Stimulated activated CD4-positive, alpha-beta T cell treated with anti-CD3 and anti-CD28 coated beads, Interleukin-2, amount 100 ng/mL, for 4 hours (primary cell): ENCODE measurements around the gene P2RY4.
"Not testable (repeated sequence)": the region's sequence is repeated elsewhere in the genome, so short reads cannot be mapped to it uniquely, and the experiment has no call there.

ENCODE experiments used
- DNase-seq: peaks from one replicate; pipeline ENCODE4 v3.0.0-alpha.2; 2020; ENCODE audit warnings: low read depth

Gene P2RY4

DNA sequence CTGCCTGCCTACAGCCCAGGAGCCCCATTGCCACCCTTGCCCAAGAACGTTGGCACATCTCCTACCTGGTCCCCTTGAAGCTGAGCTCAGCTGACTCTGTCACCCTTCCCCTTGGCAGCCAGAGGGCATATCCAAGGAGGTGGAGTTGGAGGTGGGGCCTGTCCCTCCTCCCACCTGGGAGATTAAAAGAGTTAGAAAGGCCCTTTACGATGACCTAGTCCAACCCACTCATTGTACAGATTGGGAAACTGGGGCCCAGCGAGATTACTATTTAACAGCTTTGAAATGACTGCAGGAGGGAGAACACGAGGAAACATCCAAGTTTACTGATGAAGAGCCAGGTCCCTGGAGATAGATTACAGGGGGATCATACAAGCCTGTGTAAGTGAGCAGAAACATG, at the start of gene P2RY4:
TSS of gene P2RY4 (minus strand) at position 101 of the 400 bp plus-strand sequence. CDS start 580 bp downstream, outside the sequence.
- DNase-seq, result no peak

DNA sequence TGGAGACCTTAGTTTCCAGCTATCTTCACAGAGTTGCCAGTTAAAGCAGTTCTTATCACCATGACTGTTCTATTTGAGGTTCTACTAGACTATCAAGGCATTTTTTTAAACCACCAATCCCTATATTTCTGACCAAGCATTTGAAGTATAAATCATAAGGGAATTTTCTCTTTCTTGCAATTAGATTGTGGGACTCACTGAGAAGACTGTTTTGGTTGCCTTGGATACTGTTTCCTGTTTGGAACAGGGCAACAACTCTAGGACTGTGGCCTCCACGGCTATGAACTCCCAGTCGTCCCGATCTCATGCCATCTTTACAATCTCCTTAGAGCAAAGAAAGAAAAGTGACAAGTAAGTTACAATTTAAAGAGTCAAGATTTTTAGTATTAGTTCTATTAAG, 41.7 kb upstream of the P2RY4 start:
- DNase-seq, result no peak

DNA sequence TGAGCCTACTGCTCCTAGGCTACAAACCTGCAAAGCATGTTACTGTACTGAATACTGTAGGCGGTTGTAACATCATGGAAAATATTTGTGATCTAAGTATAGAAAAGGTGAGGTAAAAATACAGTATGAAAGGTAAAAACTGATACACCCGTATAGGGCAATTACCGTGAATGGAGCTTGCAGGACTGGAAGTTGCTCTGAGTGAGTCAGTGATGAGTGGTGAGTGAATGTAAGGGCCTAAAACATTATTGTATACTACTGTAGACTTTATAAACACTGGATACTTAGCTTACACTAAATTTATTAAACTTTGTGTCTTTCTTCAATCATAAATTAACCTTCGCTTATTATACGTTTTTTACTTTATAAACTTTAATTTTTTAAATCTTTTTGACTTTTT, 33.6 kb upstream of the P2RY4 start:
- DNase-seq, result no peak

DNA sequence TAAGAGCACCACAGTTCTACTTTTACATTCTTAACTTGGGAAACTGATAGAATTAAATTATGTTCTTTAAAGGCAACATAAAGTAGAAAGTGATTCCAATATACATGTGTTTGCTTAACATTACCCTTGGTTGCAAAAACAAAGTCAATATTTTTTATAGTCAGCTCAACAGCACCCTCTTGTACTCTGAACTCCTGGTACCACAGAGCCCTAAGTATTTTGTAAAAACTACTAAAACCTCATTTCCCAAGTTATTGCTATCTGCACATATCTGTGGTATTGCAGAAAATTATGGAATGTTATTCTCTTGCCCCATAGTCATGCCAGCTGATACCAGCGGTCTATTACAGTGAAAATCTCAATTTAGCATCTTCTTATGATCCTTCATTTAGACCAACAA, 32.8 kb upstream of the P2RY4 start:
- no peak for DNase-seq

DNA sequence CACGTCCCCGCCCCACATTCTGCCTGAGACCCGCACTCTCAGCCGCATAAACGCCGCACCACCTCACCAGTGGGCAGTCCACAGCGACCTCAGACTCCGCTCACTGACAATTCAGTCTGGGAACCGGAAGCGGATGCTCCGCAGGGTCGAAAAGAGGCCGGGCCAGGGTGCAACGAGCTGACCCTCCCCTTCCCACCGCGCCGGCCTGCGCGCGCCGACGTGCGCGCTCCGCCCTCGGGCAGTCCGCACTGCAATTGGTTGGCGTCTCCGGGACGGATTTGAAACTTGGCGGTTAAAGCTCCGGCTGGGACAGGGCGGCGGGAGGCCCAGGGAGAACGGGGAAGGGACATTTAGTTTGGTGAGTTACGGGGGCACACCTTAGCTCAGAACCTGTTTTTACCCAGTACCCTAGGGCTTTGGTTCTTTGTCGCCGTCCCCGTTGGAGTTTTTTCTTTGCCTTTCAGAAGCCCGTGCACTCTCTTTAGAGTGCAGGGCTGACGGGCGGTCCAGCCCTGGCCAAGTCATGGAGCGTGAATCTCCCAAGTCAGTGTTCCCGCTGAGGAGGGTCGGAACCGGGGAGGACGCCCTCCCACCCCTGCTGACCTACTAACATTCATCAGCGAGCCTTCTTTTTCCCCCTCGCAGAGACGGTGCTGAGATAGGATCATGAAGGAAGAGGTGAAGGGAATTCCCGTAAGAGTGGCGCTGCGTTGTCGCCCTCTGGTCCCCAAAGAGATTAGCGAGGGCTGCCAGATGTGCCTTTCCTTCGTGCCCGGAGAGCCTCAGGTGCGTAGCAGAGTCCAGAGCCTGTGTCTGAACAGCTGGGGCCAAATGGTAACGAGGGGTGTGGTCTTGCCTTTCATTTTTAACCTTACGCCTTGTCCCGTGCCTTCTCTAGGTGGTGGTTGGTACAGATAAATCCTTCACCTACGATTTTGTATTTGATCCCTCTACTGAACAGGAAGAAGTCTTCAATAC, 30.1 kb upstream of the P2RY4 start, which contains the start of the genes KIF4A and PDZD11:
TSS of gene KIF4A (plus strand) at position 312 of the 978 bp plus-strand sequence. CDS start at position 667, 355 bp downstream.
TSS of gene PDZD11 (minus strand) at position 135 of the 978 bp plus-strand sequence. CDS start 586 bp downstream, outside the sequence.
- peak; percentile 32 for DNase-seq

DNA sequence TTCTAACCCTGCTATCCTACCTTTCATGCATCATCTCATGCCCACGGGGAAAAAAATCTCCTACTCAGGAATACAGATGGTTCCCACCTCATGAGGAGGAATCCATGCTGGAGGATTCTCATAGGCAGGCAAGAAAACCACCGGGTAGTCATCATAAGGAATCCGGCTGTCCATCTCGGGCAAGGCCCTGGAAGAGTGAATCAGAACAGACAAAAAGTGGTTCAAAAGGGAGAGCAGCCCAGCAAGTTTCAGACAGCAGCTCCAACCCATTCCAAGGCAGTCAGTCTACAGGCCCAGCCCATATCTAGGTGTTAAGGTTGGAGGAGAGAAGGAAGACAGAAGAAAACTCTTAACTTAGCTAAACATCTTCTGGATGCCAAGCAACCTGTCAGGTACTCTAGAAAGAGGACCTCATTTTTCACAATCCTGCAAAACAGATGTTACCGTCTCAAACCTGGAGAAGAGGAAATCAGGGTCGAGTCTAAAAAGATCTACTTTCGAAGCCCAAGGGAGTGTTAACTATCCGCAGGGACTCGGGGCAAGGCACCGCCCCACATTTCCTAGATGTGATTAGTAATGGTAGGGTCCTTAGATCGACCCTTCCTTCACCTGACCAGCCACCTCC, 29.3 kb upstream of the P2RY4 start:
- DNase-seq, result no peak

DNA sequence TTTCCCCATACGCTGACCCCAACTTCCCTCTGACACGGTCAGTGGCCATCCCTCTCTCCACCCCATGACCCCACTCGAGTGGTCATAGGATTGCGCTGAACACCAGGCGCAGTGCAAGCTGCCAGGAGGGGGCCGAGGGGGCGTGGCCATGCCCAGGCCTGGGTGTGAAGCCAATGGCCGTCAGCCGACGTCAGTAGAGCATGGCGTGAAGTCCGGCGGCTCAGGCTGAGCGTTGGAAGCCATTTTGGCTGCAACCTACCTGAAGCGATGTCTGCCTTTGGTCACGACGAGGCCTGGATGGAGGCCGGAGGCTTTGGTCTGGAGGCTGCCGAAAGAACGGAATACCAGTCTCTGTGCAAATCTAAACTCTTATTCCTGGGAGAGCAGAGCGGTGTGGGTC, 21.9 kb upstream of the P2RY4 start, which contains the start of gene RAB41:
TSS of gene RAB41 (plus strand) at position 222 of the 400 bp plus-strand sequence. CDS start at position 268, 46 bp downstream.
- DNase-seq, result no peak

DNA sequence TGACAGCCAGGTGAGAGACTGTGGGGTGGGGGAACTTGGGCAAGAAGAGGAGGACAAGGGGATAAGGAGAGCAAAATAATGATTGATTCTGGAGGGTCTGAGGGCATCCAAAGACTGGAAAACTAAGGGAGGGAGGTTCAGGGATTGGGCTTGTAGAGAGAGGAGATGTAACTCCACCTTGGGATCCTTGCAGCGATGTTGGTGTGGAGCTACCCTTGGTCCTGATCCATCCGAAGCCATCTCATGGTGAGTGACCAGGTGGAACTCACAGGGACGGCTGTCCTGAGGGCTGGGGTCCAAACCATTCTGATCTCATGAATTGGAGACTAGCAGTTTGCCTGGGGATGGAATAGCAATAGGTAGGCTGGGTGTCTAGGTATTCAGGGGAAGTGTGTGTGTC, 20.6 kb upstream of the P2RY4 start:
- DNase-seq, result no peak

DNA sequence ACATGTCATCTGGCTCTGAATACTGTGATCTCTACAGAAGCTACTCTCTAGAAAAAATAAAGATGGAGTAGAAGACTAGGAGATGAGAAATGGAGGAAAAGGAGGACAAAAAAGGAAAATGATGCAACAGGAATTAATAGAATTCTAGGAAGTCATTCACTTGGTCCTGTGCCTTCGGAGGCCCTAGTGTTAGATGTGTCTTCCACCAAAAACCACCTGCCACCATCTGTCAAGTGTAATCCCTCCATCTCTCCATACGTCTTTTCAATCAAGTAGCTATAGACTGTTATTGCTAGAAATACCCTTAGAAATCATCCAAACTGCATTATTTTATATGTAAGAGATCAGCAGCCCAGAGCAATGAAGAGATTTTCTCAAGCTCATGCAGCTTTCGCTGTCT, 19.1 kb upstream of the P2RY4 start:
- no peak for DNase-seq

DNA sequence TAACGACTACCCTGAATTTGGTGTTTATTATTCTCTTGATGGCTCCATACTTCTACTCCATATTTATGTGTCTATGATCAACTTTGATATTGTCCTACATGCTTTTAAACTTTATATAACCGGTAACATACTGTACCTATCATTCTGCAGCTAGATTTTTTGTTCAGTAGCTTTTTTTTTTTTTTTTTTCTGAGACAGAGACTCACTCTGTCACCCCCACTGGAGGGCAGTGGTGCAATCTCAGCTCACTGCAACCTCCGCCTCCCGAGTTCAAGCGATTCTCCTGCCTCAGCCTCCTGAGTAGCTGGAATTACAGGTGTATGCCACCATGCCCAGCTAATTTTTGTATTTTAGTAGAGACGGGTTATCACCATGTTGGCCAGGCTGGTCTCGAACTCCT, 14.0 kb upstream of the P2RY4 start:
- not testable (repeated sequence) for DNase-seq

DNA sequence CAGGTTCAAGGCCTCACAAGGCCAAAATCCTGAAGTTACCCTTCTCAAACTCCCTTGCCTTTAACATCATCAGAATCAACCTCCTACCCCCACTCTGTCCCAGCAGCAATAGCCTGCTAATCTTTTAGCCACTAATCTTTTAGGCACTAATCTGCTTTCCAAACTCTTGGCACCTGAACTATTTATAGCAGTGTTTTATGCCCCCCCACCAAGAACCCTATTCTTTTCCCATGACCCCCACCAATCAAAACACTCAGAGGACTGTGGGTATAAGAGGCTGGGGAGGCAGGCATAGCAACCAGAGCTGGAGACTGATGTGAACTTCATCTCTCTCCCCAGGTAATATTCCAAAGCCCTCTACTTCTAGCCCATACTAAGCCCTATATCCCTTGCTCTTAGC, 8.0 kb upstream of the P2RY4 start, which contains the start of gene ARR3:
TSS of gene ARR3 (plus strand) at position 301 of the 400 bp plus-strand sequence. CDS start 1,052 bp downstream, outside the sequence.
- no peak for DNase-seq

DNA sequence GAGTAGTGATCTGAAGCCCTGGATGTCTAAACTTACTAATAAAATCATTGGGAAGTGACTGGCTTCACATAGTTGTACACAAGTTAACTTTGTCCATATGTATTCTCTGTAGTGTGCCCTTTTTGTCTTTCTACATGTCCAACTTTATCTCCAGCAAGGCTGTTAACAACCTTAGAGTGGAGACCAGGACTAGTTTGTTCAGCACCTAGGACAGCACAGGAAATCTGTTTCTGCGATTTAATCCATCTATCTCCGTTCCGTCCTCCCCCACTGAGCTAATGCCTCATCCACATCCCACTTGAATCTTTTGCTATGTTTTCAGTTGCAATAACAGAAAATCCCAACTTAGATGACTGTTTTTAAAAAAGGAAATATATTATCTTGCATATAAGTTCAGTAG, 4.8 kb upstream of the P2RY4 start:
- no peak for DNase-seq

DNA sequence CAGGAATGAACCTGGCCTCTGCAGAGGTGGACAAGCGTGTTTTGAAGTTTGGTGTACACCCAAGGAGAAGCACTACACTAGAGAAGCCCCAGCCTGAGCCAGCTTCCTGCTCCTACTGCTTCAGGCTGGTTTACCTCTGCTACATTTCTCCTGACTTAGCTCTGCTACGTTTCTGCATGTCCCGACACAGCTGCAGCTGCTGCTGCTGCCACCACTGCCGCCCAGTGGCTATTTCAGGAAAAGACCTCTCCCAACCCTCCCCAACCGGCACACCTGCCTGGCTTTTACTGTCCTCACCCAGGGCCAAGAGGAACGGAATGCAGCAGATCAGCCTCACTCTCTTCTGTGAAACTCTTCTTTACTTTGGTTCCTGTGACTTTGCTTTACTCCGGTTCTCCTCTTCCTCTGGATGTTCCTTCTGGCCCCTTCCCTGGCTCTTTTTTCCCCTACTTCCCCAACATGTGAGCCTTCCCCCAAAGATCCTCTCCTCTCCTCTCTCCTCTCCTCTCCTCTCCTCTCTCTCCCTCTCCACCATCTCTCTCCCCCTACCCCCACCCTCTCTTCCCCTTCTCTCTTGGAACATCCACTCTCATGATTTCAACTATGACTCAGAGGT, 3.1 kb upstream of the P2RY4 start:
- no peak for DNase-seq

DNA sequence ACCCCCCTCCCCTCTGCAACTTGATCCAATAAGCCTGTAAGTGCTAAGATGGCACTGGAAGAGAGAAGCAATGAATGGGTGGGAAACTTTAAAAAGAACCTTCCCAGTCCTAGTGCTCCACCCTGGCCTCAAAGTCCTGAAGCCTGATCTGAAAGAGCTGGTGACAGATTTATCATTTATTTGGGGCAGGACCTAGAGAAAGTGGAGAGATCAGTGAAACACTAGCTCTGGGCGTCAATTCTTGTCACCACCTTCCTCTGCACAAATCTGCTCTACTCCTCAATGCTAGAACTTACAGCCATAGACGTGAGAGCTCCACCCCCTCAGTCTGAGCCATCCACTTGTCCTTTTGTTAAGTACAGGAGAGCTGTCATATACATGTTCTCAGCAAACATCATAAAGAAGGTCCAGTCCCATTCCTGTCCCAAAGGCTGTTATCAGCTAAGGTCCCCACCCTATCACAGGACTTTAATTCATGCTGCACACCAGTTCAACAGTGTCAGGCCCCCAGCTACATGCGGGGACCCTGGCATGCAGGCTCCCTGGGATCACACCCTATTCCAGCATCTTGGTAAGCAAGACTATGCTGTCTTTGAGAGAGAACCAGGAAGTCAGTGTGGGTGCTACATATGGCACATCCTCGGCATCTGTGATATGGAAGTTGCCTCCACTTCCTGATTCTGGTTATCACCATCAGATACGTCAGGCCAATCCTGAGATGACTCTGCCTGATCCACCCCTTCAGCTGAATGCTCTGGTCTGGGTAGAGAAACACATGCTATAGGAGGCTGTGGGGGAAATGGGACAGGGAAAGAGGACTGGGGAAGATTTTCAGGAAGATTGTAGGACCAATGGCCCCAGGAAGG, 2.3 kb downstream of the P2RY4 start:
- no peak for DNase-seq

DNA sequence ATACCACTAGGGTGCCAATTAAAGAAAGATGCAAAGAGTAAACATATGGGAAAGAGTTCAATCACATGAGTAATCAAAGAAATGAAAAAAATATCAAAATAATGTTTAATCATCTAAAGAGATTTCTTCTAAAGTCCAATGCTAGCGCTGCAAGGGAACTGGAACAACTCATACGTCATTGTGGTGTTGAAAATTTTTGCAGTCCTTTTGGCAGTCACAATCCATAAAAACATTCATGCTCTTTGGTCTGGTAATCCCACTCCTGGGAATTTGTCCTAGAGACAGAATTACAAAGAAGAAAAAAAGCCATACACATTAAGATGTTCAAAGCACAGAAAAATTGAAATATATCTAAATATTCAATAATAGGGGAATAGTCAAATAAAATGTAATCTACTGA, 4.6 kb downstream of the P2RY4 start:
- DNase-seq, result no peak

DNA sequence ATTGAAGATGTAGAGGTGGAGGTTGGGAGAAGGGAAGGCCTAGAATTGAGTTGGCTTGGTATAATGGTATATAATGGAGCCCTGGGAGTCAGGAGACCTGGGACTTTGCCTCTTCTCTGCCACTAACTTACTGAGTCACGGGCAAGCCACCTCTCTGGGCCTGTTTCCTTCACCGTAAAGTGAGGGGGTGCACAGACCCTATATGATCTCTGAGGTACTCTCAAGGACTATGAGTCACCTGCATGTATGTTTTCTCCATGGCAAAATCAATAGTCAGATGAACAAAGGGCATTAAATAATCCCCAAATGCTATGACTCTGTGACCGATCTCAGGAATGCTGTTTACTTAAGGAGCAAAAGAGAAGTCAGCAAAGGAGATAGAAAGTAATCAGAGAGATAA, 5.1 kb downstream of the P2RY4 start:
- no peak for DNase-seq

DNA sequence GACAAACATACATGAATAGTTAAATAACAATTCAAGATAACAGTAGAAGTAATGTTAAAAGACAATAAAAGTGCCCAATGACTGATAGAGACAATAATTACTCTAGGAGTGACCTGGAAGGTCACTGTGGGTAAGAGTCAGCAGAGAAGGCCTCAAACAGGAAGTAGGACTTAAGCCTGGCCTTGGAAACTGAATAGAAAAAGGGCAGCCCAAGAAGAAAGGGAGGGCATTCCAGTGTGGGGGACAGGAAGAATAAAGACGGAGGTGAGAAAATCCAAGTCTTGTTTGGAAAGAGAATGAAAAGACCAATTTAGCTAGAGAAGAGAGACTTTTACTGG, 6.0 kb downstream of the P2RY4 start:
- DNase-seq, result no peak

DNA sequence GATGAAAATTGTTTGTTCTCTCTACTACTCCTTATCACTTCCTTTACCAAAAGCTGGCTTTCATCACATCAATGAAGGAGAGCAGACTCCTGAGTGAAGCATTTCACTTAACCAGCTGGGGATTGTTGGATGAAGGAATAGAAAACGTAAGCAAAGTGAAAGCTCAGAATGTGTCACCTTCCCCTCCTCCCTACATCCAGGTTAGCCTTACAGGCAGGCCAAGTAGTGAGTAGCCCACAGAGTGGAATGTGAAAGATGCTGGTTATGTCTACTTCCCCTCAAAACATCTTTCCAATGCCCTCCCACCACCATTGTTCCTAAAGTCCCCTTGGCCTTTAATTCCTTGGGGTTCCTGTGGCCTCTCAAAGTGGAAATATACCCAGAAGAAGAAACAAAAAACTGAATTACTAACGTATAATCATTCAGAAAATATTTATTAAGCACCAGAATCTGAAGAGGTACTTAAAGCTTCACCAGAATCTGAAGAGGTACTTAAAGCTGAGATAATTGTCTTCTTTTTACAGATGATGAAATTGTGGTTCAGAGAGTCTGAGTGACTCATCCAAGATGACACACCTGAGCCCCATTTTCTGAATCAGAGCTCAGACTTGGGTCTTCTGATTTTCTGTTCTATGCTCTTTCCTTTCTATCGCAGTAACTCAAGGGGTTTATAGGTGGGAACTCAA, 6.5 kb downstream of the P2RY4 start:
- no peak for DNase-seq

DNA sequence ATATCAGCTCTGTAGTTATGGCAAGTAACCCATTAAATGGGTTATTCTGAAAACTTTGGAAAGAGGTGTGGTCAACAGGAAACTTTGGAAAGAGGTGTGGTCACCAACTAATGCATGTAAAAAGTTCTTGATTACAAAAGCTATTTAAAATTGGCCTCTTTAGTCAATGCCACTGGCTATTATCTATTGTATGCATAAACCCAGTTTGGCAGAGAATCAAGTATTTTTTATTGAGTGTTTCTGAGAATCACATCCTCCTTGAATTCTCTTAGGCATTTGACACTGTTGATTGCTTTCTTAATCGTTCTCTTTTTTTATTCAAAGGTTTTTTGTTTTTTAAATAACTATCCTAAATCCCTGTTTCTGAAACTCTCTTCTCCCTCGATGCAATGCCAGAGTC, 7.5 kb downstream of the P2RY4 start:
- no peak for DNase-seq

DNA sequence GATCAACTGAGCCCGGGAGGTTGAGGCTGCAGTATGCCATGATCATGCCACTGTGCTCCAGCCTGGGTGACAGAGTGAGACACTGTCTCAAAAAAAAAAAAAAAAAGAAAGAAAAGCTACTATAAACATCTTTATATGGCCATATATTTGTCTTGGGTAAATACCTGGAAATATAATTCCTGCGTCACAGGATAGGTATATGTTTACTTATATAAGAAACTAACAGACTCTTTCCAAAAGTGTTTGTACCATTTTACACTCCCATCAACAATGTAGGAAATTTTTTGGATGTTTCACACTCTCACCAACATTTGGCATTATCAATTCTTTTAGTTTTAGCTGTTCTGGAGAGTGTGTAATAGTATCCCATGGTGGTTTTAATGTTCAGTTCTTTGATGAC, 12.8 kb downstream of the P2RY4 start:
- DNase-seq, result no peak

DNA sequence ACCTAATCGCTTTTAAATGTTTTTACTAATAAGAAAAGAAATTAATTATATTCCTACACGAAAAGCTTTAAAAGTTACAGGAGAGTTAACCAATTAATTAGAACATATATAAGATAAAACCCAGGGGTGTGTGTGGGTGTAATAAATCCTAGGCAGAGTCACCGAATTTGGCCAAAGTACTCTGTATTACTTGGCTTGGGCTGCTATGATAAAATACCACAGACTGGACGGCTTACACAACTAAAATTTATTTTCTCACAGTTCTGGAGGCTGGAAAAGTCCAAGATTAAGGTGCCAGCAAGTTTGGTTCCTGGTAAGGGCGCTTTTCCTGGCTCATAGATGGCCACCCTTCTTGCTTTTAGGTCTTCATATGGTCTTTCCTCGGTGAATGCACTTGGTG, 15.1 kb downstream of the P2RY4 start:
- no peak for DNase-seq
